ENCODE results near the gene PLSCR4.
"Not testable (repeated sequence)": the region's sequence is repeated elsewhere in the genome, so short reads cannot be mapped to it uniquely, and the experiment has no call there.

The PLSCR4 gene

GRCh38 chr3:146250449-146251382, at the start of gene PLSCR4:
Gene PLSCR4, minus strand, starts transcription at chr3:146251105. Its CDS starts 29,034 bp downstream, at chr3:146222071.
- DNase-seq (ENCODE audit: low read depth in 2 of 2) = no peak

- DNase-seq (ENCODE audit: low read depth in 2 of 2) = not testable (repeated sequence)
These were observed 42.5 kb upstream of the PLSCR4 start for GRCh38 chr3:146293401-146293800.

- DNase-seq (ENCODE audit: low read depth in 2 of 2) = no peak
These were observed 33.0 kb upstream of the PLSCR4 start for GRCh38 chr3:146283781-146284445.

GRCh38 chr3:146280864-146281263, 30.0 kb upstream of the PLSCR4 start:
- DNase-seq (ENCODE audit: low read depth in 2 of 2) = no peak

- DNase-seq (ENCODE audit: low read depth in 2 of 2) = no peak
These were observed 29.0 kb upstream of the PLSCR4 start for GRCh38 chr3:146279951-146280350.

- DNase-seq (ENCODE audit: low read depth in 2 of 2) = no peak
These were observed 28.1 kb upstream of the PLSCR4 start for GRCh38 chr3:146279013-146279412.

GRCh38 chr3:146277953-146278631, 27.2 kb upstream of the PLSCR4 start:
- no peak for DNase-seq (ENCODE audit: low read depth in 2 of 2)

- no peak for DNase-seq (ENCODE audit: low read depth in 2 of 2)
These were observed 24.6 kb upstream of the PLSCR4 start for GRCh38 chr3:146275476-146275875.

- DNase-seq (ENCODE audit: low read depth in 2 of 2) = no peak
These were observed 23.9 kb upstream of the PLSCR4 start for GRCh38 chr3:146274833-146275232.

GRCh38 chr3:146273721-146274407, 23.0 kb upstream of the PLSCR4 start:
- DNase-seq (ENCODE audit: low read depth in 2 of 2) = no peak

- no peak for DNase-seq (ENCODE audit: low read depth in 2 of 2)
These were observed 20.3 kb upstream of the PLSCR4 start for GRCh38 chr3:146271180-146271579.

GRCh38 chr3:146269271-146269670, 18.4 kb upstream of the PLSCR4 start:
- DNase-seq (ENCODE audit: low read depth in 2 of 2) = no peak

GRCh38 chr3:146268535-146269219, 17.8 kb upstream of the PLSCR4 start:
- DNase-seq (ENCODE audit: low read depth in 2 of 2) = no peak

GRCh38 chr3:146265720-146266119, 14.8 kb upstream of the PLSCR4 start:
- no peak for DNase-seq (ENCODE audit: low read depth in 2 of 2)

- no peak for DNase-seq (ENCODE audit: low read depth in 2 of 2)
These were observed 11.6 kb upstream of the PLSCR4 start for GRCh38 chr3:146262371-146263110.

- DNase-seq (ENCODE audit: low read depth in 2 of 2) = no peak
These were observed 9.1 kb upstream of the PLSCR4 start for GRCh38 chr3:146259880-146260589.

- no peak for DNase-seq (ENCODE audit: low read depth in 2 of 2)
These were observed 6.1 kb upstream of the PLSCR4 start for GRCh38 chr3:146256851-146257486.

- DNase-seq (ENCODE audit: low read depth in 2 of 2) = not testable (repeated sequence)
These were observed 1.5 kb upstream of the PLSCR4 start for GRCh38 chr3:146252445-146252844.

- DNase-seq (ENCODE audit: low read depth in 2 of 2) = no peak
These were observed 984 bp downstream of the PLSCR4 start for GRCh38 chr3:146249921-146250320.
